ENCODE results near the gene FEM1C. TPM values are rescaled to one million over a fixed set of nuclear protein-coding genes. Genes with fewer than 3 reads are reported as not detected.

The FEM1C gene
- total RNA-seq, 1 experiment from 2014 or later = 27.5 TPM

GRCh38 chr5:115578657-115579056 is 34.1 kb upstream of the FEM1C start:
- intact Hi-C loops (cut with micrococcal nuclease) = no loop called here

More at GRCh38 chr5:115578657-115579056, 34.1 kb upstream of the FEM1C start:
- Histone ChIP-seq H3K4me3 (replicated peaks in 1 of 2; ENCODE audit: low read depth in 1 of 2, low read length in 2 of 2) (no peak overlapping the region), H4K20me1 (ENCODE audit: insufficient read depth) (no peaks in the 10 kb centered on the region), H3K9me2 (ENCODE audit: insufficient read depth) (no peaks in the 10 kb centered on the region), H3K27me3 (ENCODE audit: insufficient read depth, low read length) (no peaks in the 10 kb centered on the region), H3K27ac (ENCODE audit: low read depth, low read length) (no peak overlapping the region), H3K79me2 (ENCODE audit: insufficient read depth, low read length) (peaks cover 6% of the 10 kb centered on the region; the same call in 1 of the 2 replicates), H3K36me3 (ENCODE audit: control insufficient read depth in 1 of 2, insufficient read depth in 2 of 2, low read length in 2 of 2) (no peaks in the 10 kb centered on the region), H2AFZ (ENCODE audit: low read depth, low read length, poor library complexity, severe bottlenecking) (no peak overlapping the region), H3K4me2 (ENCODE audit: low read length) (no peak overlapping the region), H3K4me1 (ENCODE audit: control insufficient read depth in 1 of 2, insufficient read depth in 2 of 2, low read length in 2 of 2) (peaks cover 0 to 28% of the 10 kb centered on the region in 2 experiments; a peak in 3 of 4 replicates), H3K9ac (ENCODE audit: low read length) (no peak overlapping the region), H3K9me3 (ENCODE audit: control insufficient read depth in 1 of 2, insufficient read depth in 1 of 2, low read depth in 1 of 2, low read length in 2 of 2) (no peaks in the 10 kb centered on the region)
- TF ChIP-seq EGR1 (IDR thresholded peaks at IDR 0.05; ENCODE audit: low read depth) = no peak
- TF ChIP-seq, protein P1, sequence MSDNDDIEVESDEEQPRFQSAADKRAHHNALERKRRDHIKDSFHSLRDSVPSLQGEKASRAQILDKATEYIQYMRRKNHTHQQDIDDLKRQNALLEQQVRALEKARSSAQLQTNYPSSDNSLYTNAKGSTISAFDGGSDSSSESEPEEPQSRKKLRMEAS (IDR thresholded peaks at IDR 0.05) = no peak
- no peak for TF ChIP-seq CBX3 (IDR thresholded peaks at IDR 0.05; ENCODE audit: low read depth)
- TF ChIP-seq FOSL1 (IDR thresholded peaks at IDR 0.05; ENCODE audit: low read depth) = no peak
- no peak for TF ChIP-seq RAD21 (IDR thresholded peaks at IDR 0.05; ENCODE audit: low read depth)
- no peak for TF ChIP-seq ZNF274 (IDR thresholded peaks at IDR 0.05; ENCODE audit: low read depth, low read length)
- no peak for TF ChIP-seq ZBTB33 (IDR thresholded peaks at IDR 0.05; ENCODE audit: extremely low read depth, insufficient replicate concordance, low read length)
- no peak for TF ChIP-seq JUND (IDR thresholded peaks at IDR 0.05)
- no peak for TF ChIP-seq CEBPB (IDR thresholded peaks at IDR 0.05; ENCODE audit: low read depth)
- no peak for TF ChIP-seq ELF1 (IDR thresholded peaks at IDR 0.05; ENCODE audit: borderline replicate concordance, low read depth)
- no peak for TF ChIP-seq SP1 (IDR thresholded peaks at IDR 0.05; ENCODE audit: low read depth)
- DNase-seq (ENCODE audit: low read depth, low spot score) (no peak), ATAC-seq (no peak)
- CTCF ChIA-PET = no interaction called here
- RAD21 ChIA-PET (ENCODE audit: low non-redundant PET in 1 of 2, low total read pairs in 2 of 2, uncharacterized antibody in 2 of 2, unreplicated experiment in 2 of 2) = no interaction called here
- no TSS peak for BruUV-seq (replicated peaks)
- POLR2A ChIA-PET = no interaction called here

Measured in HCT116 (cell line).